ENCODE results near the gene RHEX. TPM values are rescaled to one million over a fixed set of nuclear protein-coding genes. Genes with fewer than 3 reads are reported as not detected.
"Not testable (repeated sequence)": the region's sequence is repeated elsewhere in the genome, so short reads cannot be mapped to it uniquely, and the experiment has no call there.

RHEX gene
- total RNA-seq, 6 experiments from 2014 or later: not detected

- Mint-ChIP-seq H3K27ac (no peak overlapping the region), H3K36me3 (ENCODE audit: low read depth) (no peaks in the 10 kb centered on the region), H3K4me3 (no peak overlapping the region), H3K27me3 (ENCODE audit: insufficient read depth) (peaks cover 36% of the 10 kb centered on the region), H3K9me3 (no peaks in the 10 kb centered on the region), H3K4me1 (ENCODE audit: low read depth) (no peaks in the 10 kb centered on the region)
- no peak for TF ChIP-seq CTCF (IDR thresholded peaks at IDR 0.05)
- DNase-seq: no peak
These were observed 3.7 kb upstream of the RHEX start for GRCh38 chr1:206049293-206049692.

DNA sequence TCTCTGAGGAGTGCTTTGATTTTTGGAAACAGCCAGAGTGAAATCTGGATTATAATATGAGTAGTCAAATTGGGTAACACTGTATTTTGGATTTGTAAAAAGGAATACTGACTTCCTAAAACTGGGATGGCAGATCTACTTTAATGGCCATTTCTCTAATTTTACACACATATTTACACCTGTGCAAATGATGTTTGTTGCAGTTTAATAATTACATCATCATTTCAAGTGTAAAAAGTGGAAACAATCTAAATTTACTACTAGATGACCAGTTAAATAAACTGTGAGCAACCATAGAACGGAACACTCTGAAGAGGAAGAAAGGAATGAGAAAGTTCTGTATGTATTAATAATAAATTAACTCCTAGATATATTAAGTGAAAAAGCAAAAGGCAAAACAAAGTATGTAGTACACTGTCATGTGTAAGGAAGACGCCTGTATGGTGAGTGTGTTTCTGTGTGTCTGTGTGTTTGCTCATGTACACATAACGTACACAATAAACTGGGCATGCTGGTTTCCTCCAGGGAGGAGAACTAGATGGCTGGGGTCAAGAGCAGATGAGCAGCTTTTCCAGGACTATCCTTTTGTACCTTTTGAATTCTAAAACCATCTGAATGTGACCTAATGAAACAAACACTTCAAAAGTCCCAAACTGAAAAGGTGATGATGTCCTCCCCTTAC is 2.9 kb upstream of the RHEX start:
- TF ChIP-seq CTCF (IDR thresholded peaks at IDR 0.05): no peak
- H3K4me3 Mint-ChIP-seq: no peak overlapping the region
- H3K27ac Mint-ChIP-seq: no peak overlapping the region

GRCh38 chr1:206050655-206051235 is 2.2 kb upstream of the RHEX start:
- Mint-ChIP-seq H3K36me3 (ENCODE audit: low read depth) (no peaks in the 10 kb centered on the region), H3K4me3 (no peak overlapping the region), H3K4me1 (ENCODE audit: low read depth) (no peaks in the 10 kb centered on the region), H3K27me3 (ENCODE audit: insufficient read depth) (peaks cover 46% of the 10 kb centered on the region), H3K27ac (no peak overlapping the region), H3K9me3 (no peaks in the 10 kb centered on the region)
- no peak for TF ChIP-seq CTCF (IDR thresholded peaks at IDR 0.05)
- no peak for DNase-seq

More for the DNA sequence above, 2.9 kb upstream of the RHEX start:
- H3K9me3 Mint-ChIP-seq: no peaks in the 10 kb centered on the region
- H3K27me3 Mint-ChIP-seq (ENCODE audit: insufficient read depth): peaks cover 40% of the 10 kb centered on the region
- no peaks in the 10 kb centered on the region for H3K4me1 Mint-ChIP-seq (ENCODE audit: low read depth)
- H3K36me3 Mint-ChIP-seq (ENCODE audit: low read depth): no peaks in the 10 kb centered on the region
- no peak for DNase-seq

DNA sequence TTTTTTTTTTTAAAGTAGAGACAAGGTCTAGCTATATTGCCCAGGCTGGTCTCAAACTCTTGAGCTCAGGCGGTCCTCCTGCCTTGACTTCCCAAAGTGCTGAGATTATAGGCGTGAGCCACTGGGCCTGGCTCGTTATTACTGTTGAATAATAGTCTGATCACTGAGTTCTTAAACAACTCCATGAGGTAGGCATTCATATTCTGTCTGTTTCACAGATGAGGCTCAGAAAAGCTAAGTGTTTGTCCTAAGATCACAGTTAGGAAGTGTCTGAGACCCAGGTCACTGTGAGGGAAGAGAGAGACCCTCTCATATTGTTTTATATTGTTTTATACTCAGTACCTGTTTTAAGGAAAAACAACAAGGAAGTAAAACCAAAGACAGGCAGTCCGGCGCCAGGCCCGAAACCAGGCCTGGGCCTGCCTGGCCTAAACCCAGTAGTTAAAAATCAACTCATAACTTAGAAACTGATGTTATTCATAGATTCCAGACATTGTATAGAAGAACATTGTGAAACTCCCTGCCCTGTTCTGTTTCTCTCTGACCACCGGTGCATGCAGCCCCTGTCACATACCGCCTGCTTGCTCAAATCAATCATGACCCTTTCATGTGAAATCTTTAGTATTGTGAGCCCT is 625 bp upstream of the RHEX start:
- not testable (repeated sequence) for H3K4me1 Mint-ChIP-seq (ENCODE audit: low read depth); H3K4me3 Mint-ChIP-seq; H3K27ac Mint-ChIP-seq; H3K9me3 Mint-ChIP-seq; DNase-seq; H3K36me3 Mint-ChIP-seq (ENCODE audit: low read depth)
- peaks cover 49% of the 10 kb centered on the region for H3K27me3 Mint-ChIP-seq (ENCODE audit: insufficient read depth)

GRCh38 chr1:206053616-206054015 is 643 bp downstream of the RHEX start:
- H3K27ac Mint-ChIP-seq; H3K9me3 Mint-ChIP-seq; H3K36me3 Mint-ChIP-seq (ENCODE audit: low read depth); DNase-seq; H3K4me3 Mint-ChIP-seq; H3K4me1 Mint-ChIP-seq (ENCODE audit: low read depth): not testable (repeated sequence)
- H3K27me3 Mint-ChIP-seq (ENCODE audit: insufficient read depth): peaks cover 38% of the 10 kb centered on the region

GRCh38 chr1:206055069-206055625 is 2.2 kb downstream of the RHEX start:
- H3K4me3 Mint-ChIP-seq; DNase-seq; H3K9me3 Mint-ChIP-seq; H3K27ac Mint-ChIP-seq; H3K4me1 Mint-ChIP-seq (ENCODE audit: low read depth); H3K36me3 Mint-ChIP-seq (ENCODE audit: low read depth): not testable (repeated sequence)
- H3K27me3 Mint-ChIP-seq (ENCODE audit: insufficient read depth): peaks cover 38% of the 10 kb centered on the region

DNA sequence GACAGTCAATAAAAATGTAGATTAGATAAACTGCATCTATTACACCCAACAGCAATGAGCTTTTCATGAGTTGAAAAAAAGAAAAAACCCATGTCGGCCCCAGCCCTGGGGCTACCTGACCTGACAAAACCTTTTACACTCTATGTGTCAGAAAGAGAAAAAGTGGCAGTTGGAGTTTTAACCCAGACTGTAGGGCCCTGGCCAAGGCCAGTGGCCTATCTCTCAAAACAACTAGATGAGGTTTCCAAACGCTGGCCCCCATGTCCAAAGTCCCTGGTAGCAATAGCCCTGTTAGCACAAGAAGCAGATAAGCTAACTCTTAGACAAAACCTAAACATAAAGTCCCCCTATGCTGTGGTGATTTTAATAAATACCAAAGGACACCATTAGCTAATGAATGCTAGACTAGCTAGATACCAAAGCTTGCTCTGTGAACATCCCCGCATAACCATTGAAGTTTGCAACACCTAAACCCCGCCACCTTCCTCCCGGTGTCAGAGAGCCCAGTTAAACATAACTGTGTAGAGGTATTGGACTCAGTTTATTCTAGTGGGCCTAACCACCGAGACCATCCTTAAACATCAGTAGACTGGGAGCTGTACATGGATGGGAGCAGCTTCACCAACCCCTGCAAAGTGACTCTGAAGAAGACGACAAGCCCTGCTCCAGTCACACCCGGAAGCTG is 2.8 kb downstream of the RHEX start:
- DNase-seq; H3K36me3 Mint-ChIP-seq (ENCODE audit: low read depth); H3K4me3 Mint-ChIP-seq; H3K4me1 Mint-ChIP-seq (ENCODE audit: low read depth); H3K27ac Mint-ChIP-seq; H3K9me3 Mint-ChIP-seq: not testable (repeated sequence)
- peaks cover 37% of the 10 kb centered on the region for H3K27me3 Mint-ChIP-seq (ENCODE audit: insufficient read depth)

GRCh38 chr1:206058289-206058926 is 5.4 kb downstream of the RHEX start:
- H3K4me3 Mint-ChIP-seq; DNase-seq; H3K36me3 Mint-ChIP-seq (ENCODE audit: low read depth); H3K27ac Mint-ChIP-seq; H3K9me3 Mint-ChIP-seq; H3K4me1 Mint-ChIP-seq (ENCODE audit: low read depth): not testable (repeated sequence)
- H3K27me3 Mint-ChIP-seq (ENCODE audit: insufficient read depth): peaks cover 37% of the 10 kb centered on the region; the same call in 1 of the 2 replicates
